BE2C (cell line): ENCODE measurements around the gene SPATA13.
A peak's percentile ranks its signal among the peaks of the same experiment; 100 is the strongest.

Source experiments
- DNase-seq: peaks from one replicate; pipeline ENCODE4 v3.0.0-alpha.2; 2020
- H3K27me3 ChIP-seq: fragments of 250-450 bp; sonication (Bioruptor Pico); 2 replicates; pipeline ENCODE4 v1.5.1; 2020; ENCODE audit warnings: mild to moderate bottlenecking
- H3K36me3 ChIP-seq: fragments of 250-450 bp; sonication (Bioruptor Pico); 2 replicates; pipeline ENCODE4 v1.5.1; 2020; ENCODE audit warnings: mild to moderate bottlenecking
- H3K4me1 ChIP-seq: fragments of 250-450 bp; sonication (Bioruptor Pico); 2 replicates; pipeline ENCODE4 v1.5.1; 2020
- H3K4me3 ChIP-seq: 2 replicates; pipeline ENCODE4 v1.5.1; 2011; ENCODE audit warnings: low read depth, low read length
- H3K9me3 ChIP-seq: fragments of 250-450 bp; sonication (Bioruptor Pico); 2 replicates; pipeline ENCODE4 v1.5.1; 2020
- CTCF ChIP-seq: IDR thresholded peaks from 2 replicates; pipeline ENCODE4 v1.5.1; 2012; ENCODE audit warnings: mild to moderate bottlenecking, low read depth, low read length

The SPATA13 gene

GRCh38 chr13:24159357-24159756 lies 1.2 kb upstream of the SPATA13 start:
- no peaks in the 10 kb centered on the region; the same call in 1 of the 2 replicates for H3K9me3 ChIP-seq
- peaks cover 31% of the 10 kb centered on the region for H3K27me3 ChIP-seq
- no peak for TF ChIP-seq CTCF
- DNase-seq: no peak
- H3K36me3 ChIP-seq: no peaks in the 10 kb centered on the region; the same call in 1 of the 2 replicates
- H3K4me1 ChIP-seq: peaks cover 4% of the 10 kb centered on the region
- H3K4me3 ChIP-seq: no peak overlapping the region

GRCh38 chr13:24161010-24161775 lies 673 bp downstream of the SPATA13 start:
- peaks cover 35% of the 10 kb centered on the region for H3K27me3 ChIP-seq
- no peak for TF ChIP-seq CTCF

GRCh38 chr13:24161980-24162525 lies 1.5 kb downstream of the SPATA13 start:
- H3K4me3 ChIP-seq: no peak overlapping the region
- no peak for TF ChIP-seq CTCF
- H3K4me1 ChIP-seq: peaks cover 4% of the 10 kb centered on the region
- peaks cover 35% of the 10 kb centered on the region for H3K27me3 ChIP-seq
- no peaks in the 10 kb centered on the region; the same call in 1 of the 2 replicates for H3K9me3 ChIP-seq
- no peak for DNase-seq
- no peaks in the 10 kb centered on the region; the same call in 1 of the 2 replicates for H3K36me3 ChIP-seq

More at GRCh38 chr13:24161010-24161775, 673 bp downstream of the SPATA13 start:
- H3K4me1 ChIP-seq: peaks cover 4% of the 10 kb centered on the region
- no peaks in the 10 kb centered on the region; the same call in 1 of the 2 replicates for H3K36me3 ChIP-seq
- peak overlapping the region; percentile 52 for H3K4me3 ChIP-seq
- H3K9me3 ChIP-seq: no peaks in the 10 kb centered on the region; the same call in 1 of the 2 replicates
- peak; percentile 15 for DNase-seq

GRCh38 chr13:24162604-24163003 lies 2.1 kb downstream of the SPATA13 start:
- no peak for TF ChIP-seq CTCF
- H3K27me3 ChIP-seq: peaks cover 39% of the 10 kb centered on the region
- H3K4me1 ChIP-seq: peaks cover 4% of the 10 kb centered on the region
- no peaks in the 10 kb centered on the region; the same call in 1 of the 2 replicates for H3K36me3 ChIP-seq
- no peaks in the 10 kb centered on the region; the same call in 1 of the 2 replicates for H3K9me3 ChIP-seq
- H3K4me3 ChIP-seq: no peak overlapping the region
- no peak for DNase-seq

- H3K27me3 ChIP-seq: peaks cover 38% of the 10 kb centered on the region
Measured at GRCh38 chr13:24165746-24166145, 5.2 kb downstream of the SPATA13 start.

More at GRCh38 chr13:24165746-24166145, 5.2 kb downstream of the SPATA13 start:
- DNase-seq: no peak
- H3K36me3 ChIP-seq: no peaks in the 10 kb centered on the region; the same call in 1 of the 2 replicates
- no peaks in the 10 kb centered on the region; the same call in 1 of the 2 replicates for H3K9me3 ChIP-seq
- no peak overlapping the region for H3K4me3 ChIP-seq
- peaks cover 3% of the 10 kb centered on the region for H3K4me1 ChIP-seq
- no peak for TF ChIP-seq CTCF
